Measurements from ENCODE around the gene RPS27.

Gene RPS27

DNA sequence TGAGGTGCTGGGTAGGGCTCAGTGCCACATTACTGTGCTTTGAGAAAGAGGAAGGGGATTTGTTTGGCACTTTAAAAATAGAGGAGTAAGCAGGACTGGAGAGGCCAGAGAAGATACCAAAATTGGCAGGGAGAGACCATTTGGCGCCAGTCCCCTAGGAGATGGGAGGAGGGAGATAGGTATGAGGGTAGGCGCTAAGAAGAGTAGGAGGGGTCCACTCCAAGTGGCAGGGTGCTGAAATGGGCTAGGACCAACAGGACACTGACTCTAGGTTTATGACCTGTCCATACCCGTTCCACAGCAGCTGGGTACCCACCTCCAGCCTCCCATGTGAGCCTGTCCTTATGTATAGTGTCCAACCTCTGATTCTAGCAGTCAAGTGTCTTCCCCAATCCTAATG is 31.1 kb upstream of the RPS27 start (continued):
- TF ChIP-seq, protein P1, sequence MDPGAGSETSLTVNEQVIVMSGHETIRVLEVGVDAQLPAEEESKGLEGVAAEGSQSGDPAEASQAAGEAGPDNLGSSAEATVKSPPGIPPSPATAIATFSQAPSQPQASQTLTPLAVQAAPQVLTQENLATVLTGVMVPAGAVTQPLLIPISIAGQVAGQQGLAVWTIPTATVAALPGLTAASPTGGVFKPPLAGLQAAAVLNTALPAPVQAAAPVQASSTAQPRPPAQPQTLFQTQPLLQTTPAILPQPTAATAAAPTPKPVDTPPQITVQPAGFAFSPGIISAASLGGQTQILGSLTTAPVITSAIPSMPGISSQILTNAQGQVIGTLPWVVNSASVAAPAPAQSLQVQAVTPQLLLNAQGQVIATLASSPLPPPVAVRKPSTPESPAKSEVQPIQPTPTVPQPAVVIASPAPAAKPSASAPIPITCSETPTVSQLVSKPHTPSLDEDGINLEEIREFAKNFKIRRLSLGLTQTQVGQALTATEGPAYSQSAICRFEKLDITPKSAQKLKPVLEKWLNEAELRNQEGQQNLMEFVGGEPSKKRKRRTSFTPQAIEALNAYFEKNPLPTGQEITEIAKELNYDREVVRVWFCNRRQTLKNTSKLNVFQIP (CRISPR knock-in tag; IDR thresholded peaks at IDR 0.05; ENCODE audit: borderline replicate concordance, low read depth), result no peak

DNA sequence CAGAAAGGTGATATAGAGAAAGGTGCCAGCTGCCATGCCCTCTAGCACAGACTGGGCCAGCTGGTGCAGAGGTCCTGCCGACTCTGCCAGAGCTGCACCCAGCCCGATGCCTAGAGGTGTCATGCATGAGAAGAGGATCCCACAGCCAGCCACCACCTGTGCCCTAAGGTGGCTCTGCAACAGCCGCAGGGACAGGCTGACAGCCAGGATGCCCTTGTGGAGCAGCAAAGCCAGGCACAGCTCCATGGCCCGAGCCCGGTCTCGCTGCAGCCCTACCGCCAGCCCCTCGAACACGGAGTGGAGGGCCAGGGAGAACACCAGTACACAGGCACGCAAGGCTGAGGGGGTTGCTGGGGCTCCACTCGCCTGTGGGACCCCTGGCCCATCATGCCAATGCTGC is 30.4 kb upstream of the RPS27 start:
- ATAC-seq, result no peak
- TF ChIP-seq BACH2 (CRISPR knock-in tag; IDR thresholded peaks at IDR 0.05; ENCODE audit: borderline replicate concordance), result no peak
- TF ChIP-seq ISL1 (CRISPR knock-in tag; IDR thresholded peaks at IDR 0.05), result no peak
- TF ChIP-seq ZNF70 (CRISPR knock-in tag; IDR thresholded peaks at IDR 0.05), result no peak
- TF ChIP-seq ESRRG (CRISPR knock-in tag; IDR thresholded peaks at IDR 0.05), result no peak
- TF ChIP-seq, protein P2, sequence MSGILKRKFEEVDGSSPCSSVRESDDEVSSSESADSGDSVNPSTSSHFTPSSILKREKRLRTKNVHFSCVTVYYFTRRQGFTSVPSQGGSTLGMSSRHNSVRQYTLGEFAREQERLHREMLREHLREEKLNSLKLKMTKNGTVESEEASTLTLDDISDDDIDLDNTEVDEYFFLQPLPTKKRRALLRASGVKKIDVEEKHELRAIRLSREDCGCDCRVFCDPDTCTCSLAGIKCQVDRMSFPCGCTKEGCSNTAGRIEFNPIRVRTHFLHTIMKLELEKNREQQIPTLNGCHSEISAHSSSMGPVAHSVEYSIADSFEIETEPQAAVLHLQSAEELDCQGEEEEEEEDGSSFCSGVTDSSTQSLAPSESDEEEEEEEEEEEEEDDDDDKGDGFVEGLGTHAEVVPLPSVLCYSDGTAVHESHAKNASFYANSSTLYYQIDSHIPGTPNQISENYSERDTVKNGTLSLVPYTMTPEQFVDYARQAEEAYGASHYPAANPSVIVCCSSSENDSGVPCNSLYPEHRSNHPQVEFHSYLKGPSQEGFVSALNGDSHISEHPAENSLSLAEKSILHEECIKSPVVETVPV (CRISPR knock-in tag; IDR thresholded peaks at IDR 0.05), result no peak
- no peak for TF ChIP-seq TCF4 (CRISPR knock-in tag; IDR thresholded peaks at IDR 0.05; ENCODE audit: borderline replicate concordance)
- no peak for TF ChIP-seq GLIS3 (CRISPR knock-in tag; IDR thresholded peaks at IDR 0.05)
- no peak for TF ChIP-seq ZFP3 (CRISPR knock-in tag; IDR thresholded peaks at IDR 0.05)
- TF ChIP-seq TOX (CRISPR knock-in tag; IDR thresholded peaks at IDR 0.05; ENCODE audit: borderline replicate concordance), result no peak

DNA sequence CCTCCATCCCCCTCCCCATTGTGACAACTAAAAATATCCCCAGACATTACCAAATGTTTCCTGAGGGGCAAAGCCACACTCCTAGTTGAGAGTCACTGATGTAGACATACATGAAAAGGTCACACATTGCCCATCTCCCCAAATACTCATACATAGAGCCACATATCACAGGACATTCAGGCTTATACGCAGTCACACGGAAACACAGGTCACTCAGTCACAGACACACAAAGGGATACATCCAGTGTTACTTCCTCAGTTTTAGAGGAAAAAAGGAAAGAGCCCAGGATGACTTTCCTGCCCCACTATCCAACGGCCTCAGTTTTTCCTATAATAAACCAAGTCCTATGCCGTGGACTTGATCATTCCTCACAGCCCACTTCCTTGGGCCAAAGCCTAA is 29.1 kb upstream of the RPS27 start:
- ATAC-seq, result no peak
- TF ChIP-seq GLIS3 (CRISPR knock-in tag; IDR thresholded peaks at IDR 0.05) (no peak), ZC3H10 (CRISPR knock-in tag; IDR thresholded peaks at IDR 0.05) (no peak), ZFP3 (CRISPR knock-in tag; IDR thresholded peaks at IDR 0.05) (no peak), ZNF565 (CRISPR knock-in tag; conservative IDR thresholded peaks at IDR 0.05; ENCODE audit: low read depth) (no peak), TOX (CRISPR knock-in tag; IDR thresholded peaks at IDR 0.05; ENCODE audit: borderline replicate concordance) (no peak)
- TF ChIP-seq, protein P3, sequence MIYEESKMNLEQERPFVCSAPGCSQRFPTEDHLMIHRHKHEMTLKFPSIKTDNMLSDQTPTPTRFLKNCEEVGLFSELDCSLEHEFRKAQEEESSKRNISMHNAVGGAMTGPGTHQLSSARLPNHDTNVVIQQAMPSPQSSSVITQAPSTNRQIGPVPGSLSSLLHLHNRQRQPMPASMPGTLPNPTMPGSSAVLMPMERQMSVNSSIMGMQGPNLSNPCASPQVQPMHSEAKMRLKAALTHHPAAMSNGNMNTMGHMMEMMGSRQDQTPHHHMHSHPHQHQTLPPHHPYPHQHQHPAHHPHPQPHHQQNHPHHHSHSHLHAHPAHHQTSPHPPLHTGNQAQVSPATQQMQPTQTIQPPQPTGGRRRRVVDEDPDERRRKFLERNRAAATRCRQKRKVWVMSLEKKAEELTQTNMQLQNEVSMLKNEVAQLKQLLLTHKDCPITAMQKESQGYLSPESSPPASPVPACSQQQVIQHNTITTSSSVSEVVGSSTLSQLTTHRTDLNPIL (CRISPR knock-in tag; IDR thresholded peaks at IDR 0.05; ENCODE audit: low read depth), result no peak

DNA sequence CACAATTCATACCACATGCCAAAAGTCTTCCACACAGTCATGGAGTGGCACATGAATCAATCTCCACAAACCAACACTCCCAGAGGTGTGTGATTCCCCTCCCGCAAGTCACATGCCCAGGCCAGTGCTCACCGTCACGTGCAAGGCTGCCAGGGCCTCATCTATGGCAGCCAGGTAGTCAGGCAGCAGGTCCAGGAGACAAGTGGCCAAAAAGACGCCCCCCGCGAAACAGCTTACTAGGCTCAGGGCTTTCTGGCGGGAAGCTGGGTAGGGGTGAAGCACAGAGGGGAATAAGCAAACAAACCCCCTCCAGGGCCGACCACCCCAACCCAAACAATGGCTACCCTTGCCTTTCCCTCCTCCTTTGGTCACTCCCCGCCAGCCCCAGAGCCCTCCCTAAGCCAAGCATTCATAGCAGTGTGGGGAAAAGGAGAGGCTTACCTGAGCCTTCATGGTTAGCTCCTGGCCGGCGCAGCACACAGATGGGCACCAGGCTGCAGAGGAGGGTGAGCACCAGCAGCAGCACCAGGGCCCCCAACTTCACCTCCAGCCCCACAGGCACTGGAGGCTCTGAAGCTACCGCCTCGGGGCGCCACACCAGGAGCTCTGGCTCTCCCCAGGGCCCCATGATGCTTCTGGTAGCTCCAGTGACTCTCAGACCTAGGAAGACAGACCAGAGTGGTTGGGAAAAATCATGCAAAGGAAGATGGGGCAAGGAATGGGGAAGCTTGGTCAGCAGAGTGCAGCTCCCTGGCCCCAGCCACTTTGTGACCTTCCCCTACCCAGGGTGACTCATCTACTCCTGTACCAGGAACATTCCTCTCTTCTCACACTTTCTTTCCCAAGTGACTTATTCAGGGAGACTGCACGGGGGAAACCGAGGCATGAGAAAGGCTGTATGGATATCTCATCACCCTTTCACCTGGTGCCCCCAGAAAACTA is 28.2 kb upstream of the RPS27 start:
- no peak for ATAC-seq
- TF ChIP-seq TOX (CRISPR knock-in tag; IDR thresholded peaks at IDR 0.05; ENCODE audit: borderline replicate concordance) (no peak), BACH2 (CRISPR knock-in tag; IDR thresholded peaks at IDR 0.05; ENCODE audit: borderline replicate concordance) (no peak)
- TF ChIP-seq, protein P3 (CRISPR knock-in tag; IDR thresholded peaks at IDR 0.05; ENCODE audit: low read depth), result no peak

DNA sequence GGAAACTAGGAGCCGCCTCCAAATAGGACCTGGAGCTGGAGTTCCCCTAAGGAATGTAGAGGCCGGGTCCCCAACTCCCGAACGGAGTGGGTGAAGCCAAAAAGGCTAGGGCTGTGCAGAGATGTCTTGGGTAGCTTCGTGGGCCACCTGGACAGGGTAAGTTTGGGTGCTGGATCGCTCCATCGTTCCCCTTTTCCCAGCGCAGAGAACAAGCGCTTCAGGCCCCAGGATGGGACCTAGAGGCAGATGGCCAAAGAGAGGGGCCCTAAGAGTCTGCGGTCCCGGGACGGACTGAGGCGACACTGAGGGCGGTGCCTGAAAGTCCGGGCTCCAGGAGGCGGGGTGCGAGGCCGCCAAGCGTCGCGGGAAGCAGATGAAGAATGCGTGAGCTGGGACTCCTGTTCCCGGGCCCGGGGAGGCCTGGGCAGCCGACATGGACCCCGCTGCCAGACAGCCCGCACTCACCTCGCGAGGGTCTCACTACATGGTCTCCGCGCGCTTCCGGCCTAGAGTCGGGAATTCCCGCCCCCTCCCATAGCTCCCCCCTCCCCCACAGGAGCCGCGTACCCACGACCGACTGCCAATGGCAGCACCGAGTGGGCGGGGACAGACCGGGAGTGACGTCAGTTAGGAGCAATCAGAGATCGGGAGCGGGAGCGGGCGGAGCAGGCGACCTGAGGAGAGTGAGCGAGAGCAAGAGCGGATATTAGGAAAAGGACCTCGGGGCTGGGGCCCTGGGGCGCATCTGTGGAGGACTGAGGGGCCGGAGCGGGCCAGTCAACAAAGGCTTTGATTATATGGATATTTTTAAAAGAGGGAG is 27.3 kb upstream of the RPS27 start, which contains the start of gene SLC39A1:
Gene SLC39A1, minus strand, starts transcription at position 508 of the 820 bp plus-strand sequence. CDS start 822 bp downstream, outside the sequence.
- TF ChIP-seq PPARA (CRISPR knock-in tag; IDR thresholded peaks at IDR 0.05; ENCODE audit: borderline replicate concordance), result no peak
- TF ChIP-seq OSR1 (CRISPR knock-in tag; IDR thresholded peaks at IDR 0.05), result no peak
- no peak for TF ChIP-seq ARNTL (CRISPR knock-in tag; IDR thresholded peaks at IDR 0.05; ENCODE audit: borderline replicate concordance, low read depth)
- TF ChIP-seq TCF4 (CRISPR knock-in tag; IDR thresholded peaks at IDR 0.05; ENCODE audit: borderline replicate concordance), result no peak
- TF ChIP-seq CSDC2 (CRISPR knock-in tag; IDR thresholded peaks at IDR 0.05), result no peak
- TF ChIP-seq BACH2 (CRISPR knock-in tag; IDR thresholded peaks at IDR 0.05; ENCODE audit: borderline replicate concordance), result no peak
- TF ChIP-seq ZFP3 (CRISPR knock-in tag; IDR thresholded peaks at IDR 0.05), result no peak
- ATAC-seq, result peak; percentile 73
